Measurements from ENCODE around the gene NRF1.
"Not testable (repeated sequence)": the region's sequence is repeated elsewhere in the genome, so short reads cannot be mapped to it uniquely, and the experiment has no call there.

Gene NRF1

GRCh38 chr7:129782818-129783583 lies 171.5 kb downstream of the NRF1 start:
- DNase-seq, result peak in 1 of 42 donors; percentile 3
- intact Hi-C loops (cut with DNase I), result no loop called here

GRCh38 chr7:129783584-129783919 lies 172.0 kb downstream of the NRF1 start:
- DNase-seq, result no peak
- intact Hi-C loops (cut with DNase I), result no loop called here

DNA sequence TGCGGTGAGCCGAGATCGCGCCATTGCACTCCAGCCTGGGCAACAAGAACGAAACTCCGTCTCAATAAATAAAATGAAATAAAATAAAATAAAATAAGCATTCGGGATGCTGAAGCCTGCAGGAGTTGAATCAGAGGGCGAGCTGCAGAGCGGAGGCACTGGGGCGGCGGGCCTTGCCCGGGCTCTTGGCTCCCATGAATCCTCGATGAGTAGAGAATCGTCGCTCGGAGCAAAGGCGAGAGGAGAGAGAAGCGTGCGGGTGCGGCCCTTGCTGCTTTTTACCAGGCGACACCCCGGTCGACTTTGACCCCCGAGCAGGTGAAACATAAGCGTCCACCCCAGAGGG lies 172.9 kb downstream of the NRF1 start:
- intact Hi-C loops (cut with DNase I), result no loop called here
- no peak for DNase-seq

- peak in 5 of 42 donors; percentile 11 to 44 (median 21) for DNase-seq
Measured at GRCh38 chr7:129784783-129785684, 173.5 kb downstream of the NRF1 start.

GRCh38 chr7:129785685-129786514 lies 174.4 kb downstream of the NRF1 start:
- intact Hi-C loops (cut with DNase I), result no loop called here
- no peak for DNase-seq

More at GRCh38 chr7:129784783-129785684, 173.5 kb downstream of the NRF1 start:
- intact Hi-C loops (cut with DNase I), result no loop called here

DNA sequence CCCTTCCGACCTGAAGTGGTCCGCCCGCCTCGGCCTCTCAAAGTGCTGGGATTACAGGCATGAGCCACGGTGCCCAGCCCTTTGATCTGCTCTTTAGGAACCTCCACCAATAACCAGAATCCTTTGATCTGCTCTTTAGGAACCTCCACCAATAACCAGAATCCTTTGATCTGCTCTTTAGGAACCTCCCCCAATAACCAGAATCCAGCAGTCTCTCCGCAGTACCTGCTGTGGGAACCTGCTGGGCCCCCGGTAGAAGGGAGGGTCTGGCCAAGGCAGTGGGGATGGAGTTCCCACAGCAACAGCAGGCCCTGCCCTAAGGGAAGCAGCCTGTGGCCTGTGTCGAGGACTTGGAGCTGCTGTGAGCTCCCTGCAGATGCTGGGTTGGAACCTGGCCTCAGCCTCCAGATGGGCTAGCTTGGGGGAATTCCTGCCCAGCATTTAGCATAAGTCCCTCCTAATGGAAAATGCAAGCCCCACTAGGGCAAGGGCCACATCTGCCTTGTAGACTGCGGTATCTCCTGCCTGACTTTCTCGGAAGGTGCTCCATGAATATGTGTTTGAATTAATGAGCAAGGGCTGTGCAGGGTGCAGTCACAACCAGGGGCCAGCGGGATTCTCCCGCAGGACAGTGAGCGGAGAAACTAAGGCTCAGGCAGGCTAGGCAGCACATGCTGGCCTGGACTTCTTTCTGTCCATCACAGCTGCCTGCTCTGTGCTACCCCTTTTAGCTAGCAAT lies 175.5 kb downstream of the NRF1 start:
- intact Hi-C loops (cut with DNase I), result no loop called here
- no peak for DNase-seq

DNA sequence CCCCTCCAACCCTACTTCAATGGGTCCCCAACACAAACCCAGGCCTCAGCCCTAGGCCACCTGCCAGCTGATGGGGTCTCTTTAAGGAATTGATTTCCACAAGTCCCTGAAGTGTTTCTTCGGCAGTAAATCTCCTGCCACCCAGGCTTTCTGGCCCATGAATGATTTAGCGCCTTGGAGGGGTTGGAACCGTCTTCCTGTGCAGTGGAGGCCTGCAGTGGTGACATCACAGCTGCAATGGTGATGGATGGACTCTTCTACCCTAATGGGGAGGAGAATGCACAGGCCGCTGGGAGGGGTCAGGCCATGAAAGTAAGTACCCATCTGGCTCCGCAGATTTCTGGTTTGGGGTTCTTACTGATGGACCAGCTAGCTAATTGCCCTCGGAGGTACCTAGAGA lies 177.5 kb downstream of the NRF1 start:
- intact Hi-C loops (cut with DNase I), result no loop called here
- no peak for DNase-seq

DNA sequence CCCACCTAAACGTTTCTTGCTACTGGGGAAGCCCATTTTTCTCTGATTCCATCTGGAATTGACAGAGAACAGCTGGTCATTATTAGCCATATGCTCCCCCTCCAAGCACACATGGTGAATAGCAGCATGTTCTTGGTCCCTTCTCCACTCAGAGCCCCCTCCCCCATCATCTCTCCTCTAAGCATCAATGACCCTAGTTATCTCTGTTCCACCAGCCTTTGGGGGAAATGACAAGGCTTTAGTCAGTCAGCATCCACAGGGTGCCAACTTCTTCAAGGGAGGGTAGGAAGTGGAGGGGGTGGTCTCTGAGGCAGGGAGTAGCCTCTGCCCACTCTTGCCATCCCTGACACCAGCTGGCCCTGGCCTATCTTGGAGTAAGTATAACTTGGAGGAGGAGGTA lies 178.1 kb downstream of the NRF1 start:
- intact Hi-C loops (cut with DNase I), result no loop called here
- DNase-seq, result no peak

DNA sequence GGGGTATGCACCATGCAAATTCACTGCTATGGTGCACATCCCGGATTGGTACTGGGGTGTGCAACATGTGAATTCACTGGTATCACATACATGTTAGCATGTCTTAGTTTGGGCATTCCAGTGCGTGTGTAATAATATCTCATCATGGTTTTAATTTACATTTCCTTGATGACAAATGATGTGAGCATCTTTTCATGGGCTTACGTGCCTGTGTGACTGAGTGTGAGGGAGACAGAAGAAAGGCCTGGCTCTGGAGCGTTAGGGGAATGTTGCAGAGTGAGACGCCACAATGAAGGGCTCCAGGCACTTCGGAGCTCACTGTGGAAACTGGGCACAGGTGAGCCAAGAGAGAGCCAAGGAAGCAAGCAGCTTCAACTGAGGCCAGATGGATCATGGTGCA lies 178.6 kb downstream of the NRF1 start:
- intact Hi-C loops (cut with DNase I), result no loop called here
- no peak for DNase-seq

- DNase-seq, result no peak
- intact Hi-C loops (cut with DNase I), result no loop called here
Measured at GRCh38 chr7:129792721-129793120, 181.2 kb downstream of the NRF1 start.

DNA sequence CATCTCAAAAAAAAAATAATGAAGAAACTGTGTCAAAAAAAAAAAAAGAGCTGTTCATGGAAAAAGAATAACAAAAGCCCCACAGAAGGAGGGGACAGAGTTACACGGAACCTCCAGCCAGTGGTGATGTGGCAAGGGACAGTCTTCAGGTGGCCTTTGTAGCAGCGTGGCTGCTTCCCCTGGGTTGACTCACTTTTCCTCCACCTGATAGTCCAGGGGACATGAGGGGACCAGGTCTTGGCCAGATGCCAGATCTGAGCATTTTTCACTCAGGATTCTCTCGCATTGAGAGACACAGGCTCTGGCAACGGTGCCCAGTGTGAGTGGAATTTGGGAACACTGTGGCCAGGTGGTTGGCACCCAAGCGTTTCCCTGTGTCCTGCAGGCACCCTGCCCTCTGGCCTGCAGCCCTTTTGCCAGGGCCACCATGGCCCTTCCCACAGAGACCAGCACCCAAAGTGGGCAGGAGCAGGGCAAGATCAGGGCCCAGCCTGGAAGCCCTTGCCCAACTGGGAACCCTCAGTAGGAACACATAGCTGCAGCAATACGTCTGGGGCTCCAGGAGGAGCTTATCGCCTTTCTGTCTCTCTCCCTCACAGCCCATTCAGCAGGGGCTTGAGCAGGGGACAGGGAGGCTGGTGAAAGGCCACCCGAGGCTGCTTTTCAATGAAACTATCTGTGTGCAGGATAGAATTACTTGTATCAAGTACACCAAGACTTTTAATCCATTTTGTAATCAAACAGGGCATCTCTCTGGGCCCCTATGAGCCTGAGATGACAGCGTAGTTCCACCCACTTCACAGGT lies 182.2 kb downstream of the NRF1 start:
- intact Hi-C loops (cut with DNase I), result no loop called here
- DNase-seq, result no peak

GRCh38 chr7:129794461-129794860 lies 182.9 kb downstream of the NRF1 start:
- DNase-seq; intact Hi-C loops (cut with DNase I): not testable (repeated sequence)

GRCh38 chr7:129796186-129796775 lies 184.8 kb downstream of the NRF1 start:
- DNase-seq, result no peak
- intact Hi-C loops (cut with DNase I), result no loop called here

- no peak for DNase-seq
- intact Hi-C loops (cut with DNase I), result no loop called here
Measured at GRCh38 chr7:129797214-129797789, 185.8 kb downstream of the NRF1 start.

- intact Hi-C loops (cut with DNase I), result no loop called here
- no peak for DNase-seq
Measured at GRCh38 chr7:129798616-129799349, 187.3 kb downstream of the NRF1 start.

DNA sequence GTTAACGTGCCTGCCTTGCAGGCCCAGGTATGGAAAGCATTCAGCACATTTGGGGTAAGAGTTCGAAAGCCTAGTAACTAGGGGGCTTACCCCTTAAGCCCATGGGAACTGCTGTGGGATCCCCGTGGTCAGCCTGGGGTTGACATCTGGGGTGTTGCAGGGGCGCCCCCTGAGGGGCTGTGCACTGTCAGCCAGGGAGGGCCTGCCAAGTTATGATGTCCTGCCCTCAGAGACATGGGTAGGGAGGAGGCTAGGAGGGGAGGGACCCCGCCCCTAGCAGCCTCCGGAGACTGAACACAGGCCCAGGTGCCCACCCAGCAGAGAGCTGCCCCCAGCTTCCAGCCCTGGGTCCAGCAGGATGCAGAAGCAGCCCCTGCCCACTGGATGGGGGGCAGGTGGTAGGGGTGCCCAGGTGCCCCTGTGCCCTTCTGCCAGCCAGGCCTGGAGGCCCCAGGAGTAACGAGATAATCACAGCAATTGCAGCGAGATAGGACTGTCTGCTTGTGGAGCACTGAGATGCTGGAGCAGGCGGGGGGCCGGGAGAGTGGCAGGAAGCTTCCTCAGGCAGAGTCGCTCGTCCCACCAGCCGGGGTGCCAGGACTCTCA lies 187.9 kb downstream of the NRF1 start:
- intact Hi-C loops (cut with DNase I), result no loop called here
- no peak for DNase-seq

Data from head of caudate nucleus (tissue), 42 donors.